Caco-2 (cell line): ENCODE measurements around the gene PIGP. TPM values are rescaled to one million over a fixed set of nuclear protein-coding genes. Genes with fewer than 3 reads are reported as not detected.

ENCODE experiments used
- BruUV-seq: library from RNA; stranded (reverse); fragments of 400-500 nt; replicated peaks from 2 replicates; lab custom pipeline; 2021; lab: Mats Ljungman, UMichigan
- CTCF ChIA-PET: fragments of 300-600 bp; sonication (Branson Sonifier 250); formaldehyde crosslinking; loops from one replicate; lab custom pipeline; 2022; ENCODE audit warnings: antibody characterized with exemption; lab: Charles Lee
- POLR2A ChIA-PET: fragments of 300-600 bp; sonication (Branson Sonifier 250); formaldehyde crosslinking; loops from one replicate; lab custom pipeline; 2022; ENCODE audit warnings: antibody characterized with exemption; lab: Charles Lee
- DNase-seq, 2 experiments: peaks; one replicate each; pipeline versions ENCODE4 v3.0.0 to v3.0.0-alpha.2; 2020 to 2022
- H3K27me3 ChIP-seq: replicated peaks from 2 replicates; pipeline ENCODE4 v1.6.0; 2011; ENCODE audit warnings: low read length; ENCODE audit not compliant: control insufficient read depth, insufficient read depth
- H3K36me3 ChIP-seq: 2 replicates; pipeline ENCODE4 v1.5.1; 2011; ENCODE audit warnings: low read length; ENCODE audit not compliant: control insufficient read depth, insufficient read depth
- H3K4me1 ChIP-seq: fragments of 250-450 bp; sonication (Bioruptor Pico); 2 replicates; pipeline ENCODE4 v1.5.1; 2020; ENCODE audit warnings: mild to moderate bottlenecking
- H3K4me3 ChIP-seq: 2 replicates; pipeline ENCODE4 v1.5.1; 2011; ENCODE audit warnings: low read depth, mild to moderate bottlenecking, control low read depth, low read length
- H3K9me3 ChIP-seq: fragments of 250-450 bp; sonication (Bioruptor Pico); 2 replicates; pipeline ENCODE4 v1.5.1; 2020; ENCODE audit warnings: mild to moderate bottlenecking, moderate library complexity
- H3K27ac Mint-ChIP-seq: one replicate; pipeline ENCODE4 v1.8.0; 2022; ENCODE audit warnings: mixed read lengths; ENCODE audit not compliant: unreplicated experiment
- H3K27me3 Mint-ChIP-seq: one replicate; pipeline ENCODE4 v1.8.0; 2022; ENCODE audit warnings: mixed read lengths; ENCODE audit not compliant: insufficient read depth, unreplicated experiment
- H3K36me3 Mint-ChIP-seq: one replicate; pipeline ENCODE4 v1.8.0; 2022; ENCODE audit warnings: mild to moderate bottlenecking, mixed read lengths; ENCODE audit not compliant: insufficient read depth, unreplicated experiment
- H3K4me1 Mint-ChIP-seq: one replicate; pipeline ENCODE4 v1.8.0; 2022; ENCODE audit warnings: low read depth, mixed read lengths; ENCODE audit not compliant: unreplicated experiment
- H3K4me3 Mint-ChIP-seq: one replicate; pipeline ENCODE4 v1.8.0; 2022; ENCODE audit warnings: mild to moderate bottlenecking, moderate library complexity, mixed read lengths; ENCODE audit not compliant: unreplicated experiment
- H3K9me3 Mint-ChIP-seq: one replicate; pipeline ENCODE4 v1.8.0; 2022; ENCODE audit warnings: mixed read lengths; ENCODE audit not compliant: unreplicated experiment
- intact Hi-C: fragments of 100-400 bp; cut with micrococcal nuclease; formaldehyde crosslinking; loops from one replicate; pipeline ENCODE4 v1.10.0; 2022; ENCODE audit not compliant: unreplicated experiment
- total RNA-seq: library from RNA; stranded (reverse); gene quantifications from 2 replicates; pipeline ENCODE4 v1.2.3, GENCODE V29; 2022
- TF ChIP-seq, protein P1 (sequence below), 2 experiments: fragments of 200-600 bp in 1 of 2; IDR thresholded peaks; 1 replicate in 1 of 2; 2 replicates in 1 of 2; pipeline versions ENCODE4 v1.5.1 to v1.8.0; 2011 to 2022; ENCODE audit warnings: antibody characterized with exemption in 1 of 2, control low read depth in 1 of 2, inconsistent platforms in 1 of 2, low read depth in 1 of 2, low read length in 1 of 2, mild to moderate bottlenecking in 1 of 2, moderate library complexity in 1 of 2; ENCODE audit not compliant: insufficient read depth in 1 of 2, severe bottlenecking in 1 of 2, unreplicated experiment in 1 of 2

PIGP gene
- total RNA-seq, 1 experiment from 2014 or later: 23.4 TPM

DNA sequence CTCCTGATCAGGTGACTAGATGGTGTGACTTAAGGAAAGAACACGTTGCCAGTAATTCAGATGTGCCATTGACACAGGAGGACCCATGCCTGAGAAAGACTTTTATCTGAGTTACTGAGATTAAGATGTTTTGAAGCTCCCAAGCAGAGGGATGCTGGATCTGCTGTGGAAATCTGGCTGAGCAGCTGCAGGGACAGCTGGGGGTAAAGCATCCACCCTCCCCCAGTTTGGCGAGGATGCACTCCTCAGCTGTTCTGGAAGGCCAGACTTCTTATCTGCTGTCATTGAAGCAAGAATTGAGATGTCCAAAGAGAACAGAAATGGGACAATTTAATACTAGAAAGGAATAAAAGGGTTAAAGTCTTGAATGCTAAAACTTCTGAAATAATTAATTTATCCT is 25.9 kb upstream of the PIGP start:
- no peaks in the 10 kb centered on the region for H3K9me3 ChIP-seq
- intact Hi-C loops: no loop called here
- Mint-ChIP-seq H3K4me1 (no peaks in the 10 kb centered on the region), H3K9me3 (peaks cover 4% of the 10 kb centered on the region), H3K36me3 (peaks cover 17% of the 10 kb centered on the region), H3K27me3 (no peaks in the 10 kb centered on the region), H3K27ac (no peak overlapping the region), H3K4me3 (no peak overlapping the region)
- no peaks in the 10 kb centered on the region for H3K36me3 ChIP-seq
- no peaks in the 10 kb centered on the region for H3K27me3 ChIP-seq
- no TSS peak for BruUV-seq
- POLR2A ChIA-PET: no interaction called here
- no peaks in the 10 kb centered on the region for H3K4me1 ChIP-seq
- TF ChIP-seq, protein P1, sequence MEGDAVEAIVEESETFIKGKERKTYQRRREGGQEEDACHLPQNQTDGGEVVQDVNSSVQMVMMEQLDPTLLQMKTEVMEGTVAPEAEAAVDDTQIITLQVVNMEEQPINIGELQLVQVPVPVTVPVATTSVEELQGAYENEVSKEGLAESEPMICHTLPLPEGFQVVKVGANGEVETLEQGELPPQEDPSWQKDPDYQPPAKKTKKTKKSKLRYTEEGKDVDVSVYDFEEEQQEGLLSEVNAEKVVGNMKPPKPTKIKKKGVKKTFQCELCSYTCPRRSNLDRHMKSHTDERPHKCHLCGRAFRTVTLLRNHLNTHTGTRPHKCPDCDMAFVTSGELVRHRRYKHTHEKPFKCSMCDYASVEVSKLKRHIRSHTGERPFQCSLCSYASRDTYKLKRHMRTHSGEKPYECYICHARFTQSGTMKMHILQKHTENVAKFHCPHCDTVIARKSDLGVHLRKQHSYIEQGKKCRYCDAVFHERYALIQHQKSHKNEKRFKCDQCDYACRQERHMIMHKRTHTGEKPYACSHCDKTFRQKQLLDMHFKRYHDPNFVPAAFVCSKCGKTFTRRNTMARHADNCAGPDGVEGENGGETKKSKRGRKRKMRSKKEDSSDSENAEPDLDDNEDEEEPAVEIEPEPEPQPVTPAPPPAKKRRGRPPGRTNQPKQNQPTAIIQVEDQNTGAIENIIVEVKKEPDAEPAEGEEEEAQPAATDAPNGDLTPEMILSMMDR (IDR thresholded peaks at IDR 0.05; ENCODE audit: insufficient read depth in 1 of 2, low read depth in 1 of 2, low read length in 1 of 2, severe bottlenecking in 1 of 2, unreplicated experiment in 1 of 2): no peak
- CTCF ChIA-PET: no interaction called here
- no peak overlapping the region for H3K4me3 ChIP-seq
- no peak for DNase-seq

DNA sequence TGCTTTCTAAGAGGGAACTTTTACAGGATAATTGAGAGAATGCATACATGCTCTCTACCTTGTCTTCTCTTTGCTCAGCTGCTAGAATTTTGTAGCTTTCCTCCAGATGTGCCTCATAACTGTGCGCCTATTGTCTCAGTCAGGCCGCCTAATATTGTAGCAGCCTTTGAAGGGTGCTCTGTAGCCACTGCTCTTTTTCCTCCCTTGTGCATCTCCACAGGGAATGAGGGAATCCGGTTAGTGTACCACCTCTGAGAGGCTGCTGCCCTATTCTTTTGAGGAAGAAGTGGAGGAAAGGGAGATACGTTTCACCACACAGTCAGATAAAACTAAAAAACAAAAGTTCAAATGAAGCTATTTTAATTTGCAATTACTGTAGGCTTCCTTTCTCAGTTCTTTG is 22.9 kb upstream of the PIGP start:
- Mint-ChIP-seq H3K4me1 (no peaks in the 10 kb centered on the region), H3K9me3 (no peaks in the 10 kb centered on the region), H3K4me3 (no peak overlapping the region), H3K36me3 (peaks cover 20% of the 10 kb centered on the region), H3K27ac (no peak overlapping the region), H3K27me3 (no peaks in the 10 kb centered on the region)
- DNase-seq: no peak
- H3K27me3 ChIP-seq: no peaks in the 10 kb centered on the region
- BruUV-seq: no TSS peak
- no peaks in the 10 kb centered on the region for H3K4me1 ChIP-seq
- no peaks in the 10 kb centered on the region for H3K36me3 ChIP-seq
- H3K4me3 ChIP-seq: no peak overlapping the region
- intact Hi-C loops: no loop called here
- ChIA-PET CTCF (interaction anchor here (0.7 kb wide), 1 partner anchor 673 kb away, joined by 4 read pairs; no protein-coding TSS in a partner anchor), POLR2A (no interaction called here)
- TF ChIP-seq, protein P1 (IDR thresholded peaks at IDR 0.05; ENCODE audit: insufficient read depth in 1 of 2, low read depth in 1 of 2, low read length in 1 of 2, severe bottlenecking in 1 of 2, unreplicated experiment in 1 of 2): no peak
- no peaks in the 10 kb centered on the region for H3K9me3 ChIP-seq

DNA sequence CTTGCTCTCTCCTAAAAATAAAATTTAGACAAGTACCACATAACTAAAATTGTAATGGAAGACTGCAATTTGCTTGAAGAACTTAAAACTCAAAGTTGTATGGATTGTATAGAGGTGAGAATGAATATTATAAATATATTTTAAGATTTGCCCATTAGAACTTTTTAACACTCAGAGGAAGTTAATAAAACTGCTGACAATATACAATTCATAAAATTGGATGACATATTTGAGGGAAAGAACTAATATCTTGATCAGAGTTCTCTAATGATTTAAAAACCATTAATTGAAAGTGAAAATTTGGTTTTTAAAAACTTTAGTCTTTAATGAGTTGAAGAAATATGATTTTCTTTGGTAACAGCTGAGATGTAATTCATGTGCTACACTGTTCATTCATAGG is 21.1 kb upstream of the PIGP start:
- intact Hi-C loops: no loop called here
- ChIA-PET POLR2A (no interaction called here), CTCF (no interaction called here)
- H3K27me3 Mint-ChIP-seq: no peaks in the 10 kb centered on the region
- Histone ChIP-seq H3K9me3 (no peaks in the 10 kb centered on the region), H3K27me3 (no peaks in the 10 kb centered on the region), H3K4me3 (no peak overlapping the region), H3K4me1 (no peaks in the 10 kb centered on the region), H3K36me3 (no peaks in the 10 kb centered on the region)
- no peaks in the 10 kb centered on the region for H3K9me3 Mint-ChIP-seq
- H3K36me3 Mint-ChIP-seq: peaks cover 23% of the 10 kb centered on the region
- no peak for DNase-seq
- H3K4me3 Mint-ChIP-seq: no peak overlapping the region
- TF ChIP-seq, protein P1 (IDR thresholded peaks at IDR 0.05; ENCODE audit: insufficient read depth in 1 of 2, low read depth in 1 of 2, low read length in 1 of 2, severe bottlenecking in 1 of 2, unreplicated experiment in 1 of 2): no peak
- BruUV-seq: no TSS peak
- no peak overlapping the region for H3K27ac Mint-ChIP-seq
- no peaks in the 10 kb centered on the region for H3K4me1 Mint-ChIP-seq
